Adipocyte (in vitro differentiated cells): Measurements from ENCODE around the gene GJA9.
"Not testable (repeated sequence)": the region's sequence is repeated elsewhere in the genome, so short reads cannot be mapped to it uniquely, and the experiment has no call there.

Experiments
- DNase-seq: peaks from one replicate; pipeline ENCODE4 v3.0.0-alpha.2; 2015; ENCODE audit warnings: low read depth
- H3K27me3 ChIP-seq: replicated peaks from 2 replicates; pipeline ENCODE4 v1.7.0; 2013; ENCODE audit warnings: mild to moderate bottlenecking, low read length, moderate library complexity; ENCODE audit not compliant: control insufficient read depth, insufficient read depth
- H3K36me3 ChIP-seq: 2 replicates; pipeline ENCODE4 v1.7.0; 2013; ENCODE audit warnings: low read length, mild to moderate bottlenecking, moderate library complexity; ENCODE audit not compliant: control insufficient read depth, insufficient read depth, severe bottlenecking
- H3K4me1 ChIP-seq: 2 replicates; pipeline ENCODE4 v1.7.0; 2013; ENCODE audit warnings: mild to moderate bottlenecking, low read length, moderate library complexity; ENCODE audit not compliant: control insufficient read depth, insufficient read depth
- H3K4me3 ChIP-seq: 2 replicates; pipeline ENCODE4 v1.7.0; 2013; ENCODE audit warnings: mild to moderate bottlenecking, low read length, moderate library complexity
- H3K9ac ChIP-seq: 2 replicates; pipeline ENCODE4 v1.7.0; 2013; ENCODE audit warnings: mild to moderate bottlenecking, low read length, moderate library complexity
- H3K9me3 ChIP-seq: 2 replicates; pipeline ENCODE4 v1.7.0; 2013; ENCODE audit warnings: mild to moderate bottlenecking, low read length, moderate library complexity; ENCODE audit not compliant: control insufficient read depth

GJA9 gene

DNA sequence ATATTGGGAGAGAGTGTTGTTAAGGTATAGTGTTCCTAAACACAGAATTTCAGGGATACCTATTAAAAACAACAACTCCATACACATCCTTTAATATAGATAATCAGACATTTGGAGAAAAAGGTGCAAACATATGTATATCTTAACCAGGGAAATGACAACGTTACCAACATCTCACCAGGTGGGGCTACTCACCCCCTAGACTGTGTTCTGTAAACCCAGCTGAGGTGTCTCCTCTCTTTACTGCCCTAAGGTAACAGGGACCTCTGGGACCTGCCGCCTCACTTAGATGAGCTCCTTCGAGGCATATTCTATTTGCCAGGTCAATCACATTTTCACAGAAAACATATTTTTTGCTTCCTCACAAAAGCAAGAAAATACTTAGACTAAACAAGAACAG is 35.2 kb downstream of the GJA9 start:
- Histone ChIP-seq H3K4me1 (peaks cover 16% of the 10 kb centered on the region), H3K9ac (no peak overlapping the region), H3K36me3 (peaks cover 79% of the 10 kb centered on the region), H3K27me3 (no peaks in the 10 kb centered on the region), H3K4me3 (no peak overlapping the region), H3K9me3 (no peaks in the 10 kb centered on the region)
- DNase-seq: no peak

DNA sequence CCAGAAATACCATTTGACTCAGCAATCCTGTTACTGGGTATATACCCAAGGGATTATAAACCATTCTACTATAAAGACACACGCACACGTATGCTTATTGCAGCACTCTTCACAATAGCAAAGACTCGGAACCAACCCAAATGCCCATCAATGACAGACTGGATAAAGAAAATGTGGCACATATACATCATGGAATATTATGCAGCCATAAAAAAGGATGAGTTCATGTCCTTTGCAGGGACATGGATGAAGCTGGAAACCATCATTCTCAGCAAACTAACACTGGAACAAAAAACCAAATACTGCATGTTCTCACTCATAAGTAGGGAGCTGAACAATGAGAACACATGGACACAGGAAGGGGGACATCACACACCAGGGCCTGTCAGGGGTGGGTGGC is 36.3 kb downstream of the GJA9 start:
- not testable (repeated sequence) for H3K27me3 ChIP-seq, H3K4me3 ChIP-seq, H3K9ac ChIP-seq, H3K9me3 ChIP-seq, DNase-seq
- peaks cover 13% of the 10 kb centered on the region for H3K4me1 ChIP-seq
- H3K36me3 ChIP-seq: peaks cover 81% of the 10 kb centered on the region

DNA sequence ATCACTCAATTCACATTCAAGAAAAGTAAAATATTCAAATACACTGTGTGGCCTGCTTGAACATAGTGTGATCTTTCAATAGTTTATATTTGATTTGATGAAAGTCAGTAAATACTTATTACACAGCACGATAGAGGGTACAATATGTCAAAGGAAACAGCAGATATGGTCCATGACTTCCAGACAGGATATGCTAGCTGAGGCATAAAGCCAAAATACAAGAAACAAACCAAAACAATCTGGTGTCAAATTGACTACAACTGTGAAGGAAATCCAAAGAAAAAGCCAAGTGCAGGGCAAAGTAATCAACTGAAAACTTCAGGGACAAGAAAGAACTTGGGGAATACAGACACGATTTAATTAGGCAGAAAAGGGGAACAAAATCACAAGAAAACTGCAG is 41.1 kb downstream of the GJA9 start:
- no peak overlapping the region for H3K9ac ChIP-seq
- H3K4me1 ChIP-seq: peaks cover 29% of the 10 kb centered on the region
- H3K4me3 ChIP-seq: no peak overlapping the region
- peak; percentile 25 for DNase-seq
- no peaks in the 10 kb centered on the region for H3K27me3 ChIP-seq
- peaks cover 66% of the 10 kb centered on the region for H3K36me3 ChIP-seq
- H3K9me3 ChIP-seq: no peaks in the 10 kb centered on the region

DNA sequence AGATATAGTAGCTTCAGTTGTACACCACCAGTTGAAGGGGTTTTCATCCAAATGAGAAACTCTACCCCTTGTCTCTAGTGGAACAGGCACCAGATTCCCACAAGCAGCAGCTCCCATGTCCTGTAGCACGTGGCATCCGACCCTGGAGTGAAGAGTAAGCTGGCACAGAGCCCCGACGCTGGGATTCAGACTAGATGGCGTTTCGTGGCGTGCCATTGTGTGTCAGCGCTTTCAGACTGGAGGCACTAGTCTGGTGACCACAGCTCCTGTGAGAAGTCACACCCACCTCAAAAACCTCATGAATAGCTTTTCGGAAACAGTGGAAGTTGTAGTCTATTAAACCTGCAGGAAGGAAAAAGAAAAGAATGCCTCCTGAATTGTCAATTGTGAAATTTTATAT is 42.0 kb downstream of the GJA9 start:
- Histone ChIP-seq H3K4me3 (no peak overlapping the region), H3K36me3 (peaks cover 57% of the 10 kb centered on the region), H3K4me1 (peaks cover 29% of the 10 kb centered on the region), H3K9me3 (no peaks in the 10 kb centered on the region), H3K27me3 (no peaks in the 10 kb centered on the region), H3K9ac (no peak overlapping the region)
- DNase-seq: no peak

DNA sequence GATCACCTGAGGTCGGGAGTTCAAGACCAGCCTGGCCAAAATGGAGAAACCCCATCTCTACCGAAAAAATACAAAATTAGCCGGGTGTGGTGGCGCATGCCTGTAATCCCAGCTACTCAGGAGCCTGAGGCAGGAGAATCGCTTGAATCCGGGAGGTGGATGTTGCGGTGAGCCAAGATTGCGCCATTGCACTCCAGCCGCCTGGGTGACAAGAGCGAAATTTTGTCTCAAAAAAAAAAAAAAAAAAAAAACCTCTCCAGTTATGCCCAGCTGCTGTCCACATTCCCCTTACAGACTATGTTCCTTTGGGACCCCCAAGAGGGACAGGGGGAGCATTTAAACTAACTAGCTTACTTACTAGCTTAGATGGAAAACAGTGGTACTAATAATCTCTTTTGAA is 45.1 kb downstream of the GJA9 start:
- not testable (repeated sequence) for DNase-seq, H3K9me3 ChIP-seq, H3K27me3 ChIP-seq, H3K9ac ChIP-seq, H3K4me3 ChIP-seq
- Histone ChIP-seq H3K36me3 (peaks cover 37% of the 10 kb centered on the region), H3K4me1 (peaks cover 29% of the 10 kb centered on the region)

DNA sequence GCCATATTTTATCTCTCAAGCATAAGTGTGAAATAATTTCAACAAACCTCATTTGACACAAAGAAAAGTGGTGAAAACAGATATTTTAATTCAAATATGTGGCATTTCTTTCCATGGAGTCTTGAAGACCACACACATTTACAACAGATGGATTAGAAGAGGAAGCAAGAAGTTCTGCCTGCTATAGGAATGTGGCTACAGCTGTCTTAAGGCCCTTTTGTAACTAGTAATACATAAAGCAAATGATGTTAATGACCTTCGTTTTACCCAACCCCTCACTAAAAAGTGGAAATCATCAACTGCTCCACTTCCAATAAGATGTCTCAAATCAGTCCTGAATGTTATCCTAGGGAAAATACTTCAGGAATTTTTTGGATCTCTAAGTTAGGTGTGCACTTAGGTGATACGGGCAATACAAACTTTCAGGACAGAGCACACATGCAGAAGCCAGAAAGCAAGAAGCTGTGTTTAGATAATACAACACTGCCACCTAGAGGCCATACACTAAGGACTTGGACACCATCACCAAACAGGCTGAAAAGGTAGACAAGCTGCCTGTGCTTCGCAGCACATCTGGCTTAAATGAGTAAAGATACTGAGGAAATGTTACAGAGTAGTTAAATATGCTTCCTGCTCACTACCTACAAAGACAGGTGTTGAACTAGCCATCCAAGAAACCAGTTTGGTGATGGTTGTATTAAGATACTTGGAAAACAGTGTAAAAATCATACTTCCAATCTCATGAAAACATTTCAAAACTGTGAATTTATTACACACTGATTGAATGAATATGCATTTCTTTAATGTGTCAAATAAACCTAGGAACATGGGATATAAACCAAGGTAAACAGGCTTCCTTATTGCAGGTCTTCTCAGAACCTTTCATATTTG is 46.2 kb downstream of the GJA9 start:
- Histone ChIP-seq H3K36me3 (peaks cover 27% of the 10 kb centered on the region), H3K9ac (no peak overlapping the region), H3K4me3 (no peak overlapping the region), H3K9me3 (no peaks in the 10 kb centered on the region), H3K4me1 (peaks cover 25% of the 10 kb centered on the region), H3K27me3 (peaks cover 7% of the 10 kb centered on the region)
- DNase-seq: peak; percentile 92

DNA sequence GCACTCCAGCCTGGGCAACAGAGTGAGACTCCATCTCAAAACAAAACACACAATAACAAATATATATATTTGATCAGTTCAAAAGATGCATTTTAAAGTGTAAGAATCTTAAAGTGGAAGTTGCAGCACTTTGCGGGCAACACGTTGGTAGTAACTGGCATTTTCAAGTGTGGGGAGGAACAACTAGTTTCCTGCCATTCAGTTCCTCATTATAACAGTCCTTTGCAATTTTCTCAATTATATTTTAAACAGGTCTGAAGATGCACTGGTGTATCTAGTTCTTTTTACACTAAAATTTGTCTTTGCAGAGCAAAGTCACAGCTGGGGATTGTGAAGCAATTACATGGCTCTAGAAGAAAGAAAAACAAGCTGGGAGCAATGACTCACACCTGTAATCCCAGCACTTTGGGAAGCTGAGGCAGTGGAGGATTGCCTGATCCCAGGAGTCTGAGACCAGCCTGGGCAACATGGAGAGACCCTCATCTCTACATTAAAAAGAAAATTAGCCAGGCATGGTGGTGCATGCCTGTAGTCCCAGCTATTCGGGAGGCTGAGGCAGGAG is 47.1 kb downstream of the GJA9 start:
- H3K27me3 ChIP-seq: peaks cover 14% of the 10 kb centered on the region
- H3K4me3 ChIP-seq: no peak overlapping the region
- no peak for DNase-seq
- peaks cover 20% of the 10 kb centered on the region for H3K4me1 ChIP-seq
- H3K36me3 ChIP-seq: peaks cover 23% of the 10 kb centered on the region
- H3K9ac ChIP-seq: no peak overlapping the region
- no peaks in the 10 kb centered on the region for H3K9me3 ChIP-seq

DNA sequence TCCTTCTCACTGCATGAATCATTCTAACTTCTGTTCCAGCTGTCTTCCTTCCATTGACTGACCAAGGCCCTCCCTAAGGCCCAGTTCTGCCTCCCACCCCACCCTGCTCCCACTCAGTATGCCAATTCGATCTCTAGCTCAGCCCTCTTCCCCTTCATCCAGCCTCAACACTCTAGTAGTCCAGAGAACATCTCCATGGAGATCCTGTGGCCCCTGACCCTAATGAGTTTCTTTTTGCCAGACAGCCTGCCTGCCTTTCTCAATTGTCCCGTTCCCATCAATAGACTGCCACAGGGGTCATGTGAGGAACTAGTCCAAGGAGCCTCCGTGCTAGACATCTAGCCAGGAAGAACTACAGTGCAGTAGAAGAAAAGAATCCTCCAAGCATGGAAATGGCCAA is 48.2 kb downstream of the GJA9 start:
- Histone ChIP-seq H3K9ac (no peak overlapping the region), H3K27me3 (peaks cover 19% of the 10 kb centered on the region), H3K4me3 (no peak overlapping the region), H3K9me3 (no peaks in the 10 kb centered on the region), H3K4me1 (peaks cover 8% of the 10 kb centered on the region), H3K36me3 (peaks cover 11% of the 10 kb centered on the region)
- no peak for DNase-seq

DNA sequence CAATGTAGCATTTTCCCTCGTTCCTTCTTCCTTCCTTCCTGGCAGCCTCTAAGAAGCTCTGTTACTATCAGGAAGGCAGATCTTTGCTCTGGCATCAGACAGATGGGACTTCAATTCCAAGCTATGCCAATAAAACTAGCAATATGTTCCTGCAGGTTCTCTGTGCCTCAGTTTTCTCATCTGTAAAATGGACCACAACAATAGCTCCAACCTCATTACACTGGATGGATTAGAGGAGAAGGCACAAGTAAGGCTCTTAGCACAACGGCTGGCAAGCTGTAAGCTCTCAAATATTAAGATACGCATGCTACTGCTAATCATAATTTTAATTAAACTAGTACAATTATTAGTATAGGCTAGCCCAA is 49.0 kb downstream of the GJA9 start:
- peaks cover 19% of the 10 kb centered on the region for H3K27me3 ChIP-seq
- no peak overlapping the region for H3K4me3 ChIP-seq
- no peaks in the 10 kb centered on the region for H3K9me3 ChIP-seq
- peaks cover 7% of the 10 kb centered on the region for H3K4me1 ChIP-seq
- DNase-seq: no peak
- no peak overlapping the region for H3K9ac ChIP-seq
- peaks cover 3% of the 10 kb centered on the region for H3K36me3 ChIP-seq

DNA sequence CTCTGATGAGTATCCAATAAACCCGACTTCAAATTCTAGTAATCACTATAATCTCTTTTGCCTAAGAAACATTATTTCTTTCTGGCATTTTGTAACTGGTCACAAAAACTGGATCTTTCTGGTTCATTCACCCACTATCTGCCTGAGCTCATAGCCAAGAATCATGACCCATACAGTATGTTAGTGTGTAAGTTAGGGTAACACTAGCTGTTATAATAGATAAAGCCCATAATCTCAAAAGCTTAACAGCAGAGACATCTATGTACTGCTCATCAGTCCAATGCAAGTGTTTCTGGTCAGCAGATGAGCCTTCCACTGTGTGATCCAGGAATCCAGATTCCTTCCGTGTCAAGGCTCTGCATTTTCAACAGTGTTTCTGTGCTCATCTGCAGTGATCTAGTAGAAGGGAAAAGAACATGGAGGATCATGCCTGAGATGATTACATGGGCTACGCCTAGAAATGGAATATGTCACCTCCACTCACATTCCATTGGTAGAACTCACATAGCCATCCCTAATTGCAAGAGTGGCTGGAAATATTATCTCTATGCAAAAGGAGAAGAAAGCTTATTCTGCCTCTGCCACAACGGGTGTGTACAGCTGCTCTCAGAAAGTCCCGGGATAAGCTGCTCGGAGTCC is 49.5 kb downstream of the GJA9 start:
- H3K9ac ChIP-seq: no peak overlapping the region
- H3K4me1 ChIP-seq: peaks cover 7% of the 10 kb centered on the region
- no peaks in the 10 kb centered on the region for H3K9me3 ChIP-seq
- no peak for DNase-seq
- peaks cover 21% of the 10 kb centered on the region for H3K27me3 ChIP-seq
- H3K4me3 ChIP-seq: no peak overlapping the region
- H3K36me3 ChIP-seq: no peaks in the 10 kb centered on the region

DNA sequence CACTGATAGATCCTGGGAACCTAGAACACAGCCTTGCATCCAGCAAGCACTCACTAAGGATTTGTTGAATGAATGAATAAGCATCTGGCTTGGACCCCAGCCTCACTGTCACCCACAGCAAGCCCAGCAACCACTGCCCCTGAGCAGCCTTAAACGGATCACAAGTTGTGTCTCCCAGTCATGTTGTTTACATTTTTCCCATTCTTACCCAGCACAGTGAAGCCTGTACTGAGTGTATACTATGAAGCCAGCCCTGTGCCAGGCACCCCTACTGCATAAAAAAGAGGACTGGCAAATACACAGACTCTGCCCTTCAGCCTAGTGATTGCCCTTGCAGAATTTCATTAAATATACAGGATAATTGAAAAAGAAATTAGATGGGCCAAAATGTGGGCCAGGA is 52.0 kb downstream of the GJA9 start:
- H3K9ac ChIP-seq: no peak overlapping the region
- peaks cover 32% of the 10 kb centered on the region for H3K27me3 ChIP-seq
- no peak for DNase-seq
- no peaks in the 10 kb centered on the region for H3K36me3 ChIP-seq
- no peaks in the 10 kb centered on the region for H3K9me3 ChIP-seq
- peaks cover 7% of the 10 kb centered on the region for H3K4me1 ChIP-seq
- no peak overlapping the region for H3K4me3 ChIP-seq
